NCI-H2107 (cell line): ENCODE data around the gene PHACTR2.

ENCODE experiments used
- DNase-seq: peaks from one replicate; lab custom pipeline; 2025; lab: John Stamatoyannopoulos, UW

The PHACTR2 gene

GRCh38 chr6:143742070-143742954 lies 64.5 kb downstream of the PHACTR2 start:
- no peak for DNase-seq

DNA sequence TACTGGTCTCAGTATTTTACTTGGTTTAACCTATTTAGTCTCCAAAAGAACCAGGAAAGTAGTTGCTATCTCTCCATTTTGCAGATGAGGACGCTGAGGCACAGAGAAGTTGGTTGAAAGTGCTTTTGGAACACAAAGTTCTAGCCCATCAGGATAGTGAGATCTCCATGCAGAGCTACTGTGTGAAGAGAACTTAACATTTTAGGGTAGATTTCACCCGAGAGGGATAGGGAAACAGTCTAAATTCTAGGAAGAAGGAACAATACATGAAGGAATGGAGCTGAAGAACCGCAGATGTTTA lies 65.1 kb downstream of the PHACTR2 start:
- no peak for DNase-seq

GRCh38 chr6:143743301-143744166 lies 65.8 kb downstream of the PHACTR2 start:
- DNase-seq = no peak

- DNase-seq = no peak
Measured at GRCh38 chr6:143744551-143745165, 66.9 kb downstream of the PHACTR2 start.

- peak; percentile 27 for DNase-seq
Measured at GRCh38 chr6:143745166-143746133, 67.7 kb downstream of the PHACTR2 start.

GRCh38 chr6:143746202-143747119 lies 68.7 kb downstream of the PHACTR2 start:
- no peak for DNase-seq

DNA sequence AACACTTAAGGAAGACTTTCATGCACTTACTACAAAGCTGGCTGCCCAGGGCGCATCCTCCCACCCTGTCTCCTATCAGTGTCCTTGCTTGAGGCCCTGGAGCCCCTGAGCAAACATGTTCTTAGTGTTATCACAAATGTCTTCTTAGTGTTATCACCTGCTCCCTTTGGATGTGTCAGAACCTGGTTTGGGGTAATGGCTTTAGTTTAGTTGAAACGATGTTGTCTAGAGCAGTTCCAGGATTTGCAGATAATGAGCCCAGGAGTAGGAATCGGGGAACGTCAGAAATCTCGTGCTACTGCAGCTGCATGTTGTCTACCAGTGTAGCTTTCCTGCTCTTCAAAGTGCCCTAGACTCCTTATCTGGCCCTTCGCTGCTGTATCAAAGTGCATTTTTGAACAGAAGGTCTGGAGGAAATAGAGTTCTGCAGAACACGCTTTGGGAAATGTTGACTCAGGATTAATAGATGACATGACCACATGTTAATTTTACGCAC lies 69.6 kb downstream of the PHACTR2 start:
- DNase-seq = no peak

- DNase-seq = no peak
Measured at GRCh38 chr6:143749891-143750290, 72.1 kb downstream of the PHACTR2 start.

DNA sequence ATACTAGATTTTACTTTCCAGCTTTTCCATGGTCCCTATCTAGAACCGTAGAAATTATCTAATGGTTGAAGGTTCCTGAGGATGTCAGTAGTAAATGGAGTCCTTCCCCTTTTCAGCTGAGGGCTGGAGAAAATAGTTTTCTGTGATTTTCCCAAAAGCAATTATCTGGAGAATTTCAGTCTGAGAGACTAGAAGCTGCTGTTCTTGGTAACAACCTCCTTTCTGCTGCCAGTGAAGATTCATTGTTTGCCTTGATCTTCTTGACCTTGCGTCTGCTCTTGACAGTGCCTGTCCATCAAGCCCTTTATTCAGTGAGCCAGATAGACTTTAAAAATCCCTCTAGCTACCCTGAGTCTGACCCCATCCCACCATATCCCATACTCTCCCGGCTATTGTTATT lies 73.1 kb downstream of the PHACTR2 start:
- no peak for DNase-seq

- no peak for DNase-seq
Measured at GRCh38 chr6:143752459-143752858, 74.7 kb downstream of the PHACTR2 start.

DNA sequence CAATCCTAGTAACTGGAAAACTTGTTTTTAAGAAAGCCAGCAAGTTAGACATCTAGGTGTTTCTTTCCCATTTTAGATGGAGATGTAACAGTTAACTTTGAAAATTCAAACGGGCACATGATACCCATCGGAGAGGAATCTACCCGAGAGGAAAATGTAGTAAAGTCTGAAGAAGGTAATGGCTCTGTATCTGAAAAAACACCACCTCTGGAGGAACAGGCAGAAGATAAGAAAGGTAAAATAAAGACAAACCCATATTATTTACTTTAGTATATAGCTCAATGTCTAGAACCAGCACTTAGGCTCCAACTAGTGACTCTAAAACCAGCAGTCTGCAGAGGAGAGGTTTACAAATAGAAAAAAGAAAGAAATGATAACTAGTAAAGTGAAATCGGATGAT lies 75.9 kb downstream of the PHACTR2 start:
- DNase-seq = no peak

DNA sequence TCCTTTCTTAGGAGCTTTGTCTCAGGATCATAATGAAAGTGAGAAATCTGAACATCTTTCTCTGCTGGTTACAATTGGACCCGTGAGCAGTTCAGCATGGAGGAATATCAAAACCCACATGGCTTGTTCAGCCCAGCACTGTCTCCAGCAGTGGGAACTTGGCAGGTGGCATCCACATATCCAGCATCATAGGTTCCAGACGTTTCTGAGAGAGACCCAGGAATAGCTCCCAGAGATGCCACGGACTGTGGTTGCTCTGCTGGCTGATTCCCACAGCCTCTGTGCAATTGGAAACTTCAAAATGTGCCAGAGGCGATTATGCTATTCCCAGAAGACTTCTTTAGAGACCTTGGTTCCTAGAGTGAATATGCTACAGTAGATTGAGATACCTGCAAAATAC lies 76.4 kb downstream of the PHACTR2 start:
- no peak for DNase-seq

DNA sequence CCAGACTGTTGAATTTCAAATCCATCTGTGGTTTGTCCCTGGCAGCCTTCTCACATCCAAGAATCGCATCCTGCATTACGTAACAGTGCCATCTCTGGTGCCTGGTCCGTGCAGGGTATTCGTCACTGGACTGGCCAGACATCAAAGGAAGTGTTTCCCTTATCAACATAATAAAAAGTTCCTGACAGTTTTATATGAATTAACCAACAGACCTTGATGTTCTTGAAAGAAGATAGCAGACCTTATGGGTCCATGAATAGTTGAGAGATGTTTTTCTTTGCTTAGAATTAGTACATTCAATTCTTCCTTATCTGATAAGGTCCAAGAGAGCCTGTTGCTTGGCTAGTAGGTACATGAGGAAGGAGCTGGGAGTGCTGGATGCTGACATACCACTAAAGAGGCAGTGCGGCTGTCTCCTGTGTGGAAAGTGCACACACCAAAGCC lies 77.6 kb downstream of the PHACTR2 start:
- DNase-seq = no peak

- DNase-seq = no peak
Measured at GRCh38 chr6:143757346-143757832, 79.6 kb downstream of the PHACTR2 start.

GRCh38 chr6:143758551-143758950 lies 80.8 kb downstream of the PHACTR2 start:
- no peak for DNase-seq

DNA sequence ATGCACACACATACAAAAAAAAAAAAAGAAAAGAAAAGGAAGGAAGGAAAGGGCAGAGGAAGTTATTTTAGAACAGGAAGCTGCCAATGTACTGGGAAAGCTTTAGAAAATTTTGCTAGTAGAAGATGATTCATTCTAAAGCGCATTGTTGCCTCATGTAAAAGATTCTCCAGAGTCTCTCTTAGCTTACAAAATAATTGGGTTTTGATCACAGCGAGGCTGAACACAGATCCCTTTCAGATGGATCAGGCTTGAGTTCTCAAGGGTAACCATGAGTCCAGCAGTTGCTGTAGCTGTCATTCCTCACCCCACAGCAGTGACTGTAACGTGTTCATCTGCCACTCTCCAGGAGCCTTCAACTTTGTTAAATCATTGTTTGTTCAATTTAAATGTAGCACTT lies 81.9 kb downstream of the PHACTR2 start:
- DNase-seq = no peak

GRCh38 chr6:143761074-143761473 lies 83.3 kb downstream of the PHACTR2 start:
- DNase-seq = no peak

GRCh38 chr6:143762126-143762525 lies 84.4 kb downstream of the PHACTR2 start:
- DNase-seq = no peak

- no peak for DNase-seq
Measured at GRCh38 chr6:143765422-143766184, 87.8 kb downstream of the PHACTR2 start.
